NCI-H1092 treated with DMSO at 0.1 percent for 48 hours (cell line): ENCODE measurements around the gene DEAF1.

Source experiments
- DNase-seq: peaks from one replicate; lab custom pipeline; 2025; lab: John Stamatoyannopoulos, UW

The DEAF1 gene

DNA sequence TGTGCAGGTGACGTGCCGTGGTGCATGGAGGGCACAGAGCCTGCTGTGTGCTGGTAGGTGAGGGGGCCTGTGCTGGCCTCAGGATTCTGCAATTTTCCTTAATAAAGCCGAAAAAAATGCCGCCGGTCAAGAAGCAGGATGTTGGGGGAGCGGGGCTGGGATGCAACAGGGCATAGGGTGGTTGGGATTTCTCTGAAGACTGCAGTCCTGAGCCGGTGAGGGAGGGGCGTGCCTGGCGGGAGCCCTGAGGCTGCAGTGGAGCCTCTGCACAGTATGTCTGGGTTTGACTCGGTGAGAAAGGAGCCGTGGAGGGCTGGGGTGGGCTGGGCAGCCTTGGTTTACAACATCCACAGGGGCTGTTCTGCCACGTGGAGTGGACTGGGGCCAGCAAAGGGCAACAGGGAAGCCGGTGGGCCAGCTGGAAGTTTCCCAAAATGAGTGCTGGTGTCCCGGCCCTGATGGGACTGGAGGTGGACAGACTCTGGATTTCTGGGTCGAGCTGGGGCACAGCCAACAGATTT, 71.6 kb downstream of the DEAF1 start:
- no peak for DNase-seq

DNA sequence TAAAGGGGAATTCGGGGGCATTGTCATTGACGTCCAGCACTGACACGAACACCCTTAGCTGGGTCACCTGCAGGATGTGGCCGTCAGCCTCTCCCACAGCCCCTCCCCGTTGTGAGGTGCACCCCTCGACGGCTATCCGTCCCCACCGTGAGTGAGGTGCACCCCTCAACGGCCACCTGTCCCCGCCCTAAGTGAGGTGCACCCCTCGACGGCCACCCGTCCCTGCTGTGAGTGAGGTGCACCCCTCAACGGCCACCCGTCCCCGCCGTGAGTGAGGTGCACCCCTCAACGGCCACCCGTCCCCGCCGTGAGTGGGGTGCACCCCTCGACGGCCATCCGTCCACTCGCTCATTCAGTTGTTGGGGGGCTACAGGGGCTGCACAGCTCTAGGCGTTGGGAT, 73.2 kb downstream of the DEAF1 start:
- DNase-seq: no peak

DNA sequence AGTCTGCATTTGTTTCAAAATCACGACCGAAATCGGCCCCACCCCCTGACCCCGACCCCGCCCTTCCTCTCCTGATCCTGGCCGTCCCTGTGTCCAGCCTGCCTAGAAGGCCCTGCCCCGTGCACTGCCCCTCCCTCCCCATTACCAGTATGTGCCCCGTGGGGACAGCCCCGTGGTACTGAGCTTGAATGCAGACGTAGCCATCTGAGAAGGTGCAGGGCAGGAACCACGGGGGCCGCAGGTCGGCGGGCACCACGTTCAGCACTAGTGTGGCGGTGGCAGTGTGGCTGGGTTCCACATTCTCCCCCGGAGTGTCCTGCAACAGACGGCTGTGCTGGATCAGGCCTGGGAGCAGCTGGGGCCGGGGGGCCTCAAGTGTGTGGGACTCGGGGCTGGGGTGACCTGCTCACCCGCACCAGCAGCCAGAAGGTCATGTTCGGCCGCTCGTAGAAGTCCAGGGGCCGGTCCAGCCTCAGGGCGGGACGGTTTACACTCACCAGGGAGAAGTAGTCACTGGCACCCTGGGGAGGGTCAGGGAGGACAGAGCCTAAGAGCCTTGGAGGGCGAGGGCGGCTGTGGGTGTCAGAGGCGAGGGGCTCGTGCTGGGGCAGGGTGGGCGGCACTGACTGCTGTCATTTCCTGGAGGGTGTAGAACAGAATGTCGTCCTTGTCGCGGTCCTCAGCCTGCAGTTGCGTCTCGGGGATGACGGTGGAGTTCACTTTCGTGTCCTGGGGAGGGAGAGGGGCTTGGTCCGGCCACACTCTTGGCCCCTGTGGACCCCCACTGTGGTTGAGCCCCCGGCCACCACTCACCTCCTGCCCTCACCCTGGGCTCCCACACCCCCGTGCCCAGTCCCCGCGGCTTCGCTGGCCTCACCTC, 73.8 kb downstream of the DEAF1 start:
- DNase-seq: no peak

DNA sequence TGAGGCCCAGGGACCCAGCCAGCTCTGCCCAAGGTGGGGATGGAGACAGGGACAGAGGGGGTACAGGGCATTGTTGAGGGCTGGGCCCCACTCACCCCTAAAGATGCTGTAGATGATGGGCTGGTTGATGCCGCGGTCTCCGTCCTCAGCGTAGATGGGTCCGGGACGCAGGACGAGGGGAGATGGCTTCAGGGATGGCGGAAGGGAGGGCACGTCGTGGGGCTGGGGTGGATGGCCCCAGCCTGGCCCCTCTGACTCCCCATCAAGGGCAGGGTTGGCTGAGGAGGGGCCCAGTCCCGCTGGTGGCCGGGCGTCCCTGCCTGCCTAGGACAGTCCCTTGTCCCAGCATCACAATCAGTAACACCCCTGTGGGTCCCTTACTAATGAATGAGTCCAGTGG, 74.8 kb downstream of the DEAF1 start:
- no peak for DNase-seq

DNA sequence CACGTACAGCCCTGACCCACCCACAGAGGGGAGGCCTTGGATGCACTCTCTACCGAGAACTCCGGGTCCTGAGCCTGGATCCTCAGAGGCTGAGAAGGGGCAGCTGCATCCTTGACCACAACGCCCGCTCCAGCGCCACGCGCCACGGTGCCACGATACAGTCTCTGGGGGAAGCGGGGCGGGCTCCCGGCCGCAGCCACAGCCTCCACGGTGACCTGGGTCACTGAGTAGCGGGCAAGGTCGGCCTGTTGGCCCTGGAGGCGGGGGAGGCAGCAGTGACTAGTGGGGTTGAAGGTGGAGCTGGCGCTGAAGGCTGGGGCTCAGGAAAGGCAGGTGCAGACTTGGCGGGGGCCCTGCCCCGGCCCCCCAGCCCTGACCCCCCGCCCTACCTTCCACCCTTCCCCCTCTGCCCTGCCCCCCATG, 75.4 kb downstream of the DEAF1 start:
- DNase-seq: no peak

DNA sequence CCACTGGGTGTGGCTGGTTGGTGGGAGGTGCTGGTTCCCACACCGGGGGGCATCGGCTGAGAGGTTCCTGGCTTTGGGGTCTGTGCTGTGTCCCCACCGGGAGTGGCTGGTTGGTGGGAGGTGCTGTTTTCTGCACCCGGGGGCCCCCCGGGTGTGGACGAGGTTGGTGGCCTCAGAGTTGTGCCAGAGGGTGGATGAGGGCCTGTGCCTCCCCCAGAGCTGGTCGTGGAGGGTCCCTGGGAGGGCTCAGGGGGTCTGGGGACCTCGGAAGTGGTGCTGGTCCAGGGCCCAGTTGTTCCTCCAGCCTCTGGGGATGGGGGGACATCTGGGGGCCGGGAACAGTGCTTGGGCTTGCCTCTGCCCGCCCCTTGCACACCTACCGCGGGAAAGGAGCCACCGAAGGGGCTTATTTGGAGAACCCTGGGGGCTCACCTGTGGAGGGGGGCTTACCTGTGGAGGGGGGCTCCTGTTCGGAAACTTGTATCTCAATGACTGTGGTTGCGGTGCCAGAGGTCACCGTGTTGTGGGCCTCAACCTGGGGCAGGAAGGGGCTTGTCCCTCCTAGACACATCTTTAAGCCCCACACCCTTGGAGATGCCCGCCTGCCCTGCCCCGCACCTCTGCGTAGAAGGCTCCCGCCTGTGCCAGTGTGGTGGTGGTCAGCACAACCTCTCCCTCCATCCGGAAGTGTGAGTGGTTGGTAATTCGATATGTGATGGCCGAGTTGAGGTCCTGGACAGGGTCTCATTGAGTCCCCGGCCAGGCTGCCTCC, 76.0 kb downstream of the DEAF1 start:
- DNase-seq: no peak

- DNase-seq: no peak
Observed at GRCh38 chr11:617912-618682, 76.9 kb downstream of the DEAF1 start.

GRCh38 chr11:617199-617911, 77.7 kb downstream of the DEAF1 start:
- no peak for DNase-seq

DNA sequence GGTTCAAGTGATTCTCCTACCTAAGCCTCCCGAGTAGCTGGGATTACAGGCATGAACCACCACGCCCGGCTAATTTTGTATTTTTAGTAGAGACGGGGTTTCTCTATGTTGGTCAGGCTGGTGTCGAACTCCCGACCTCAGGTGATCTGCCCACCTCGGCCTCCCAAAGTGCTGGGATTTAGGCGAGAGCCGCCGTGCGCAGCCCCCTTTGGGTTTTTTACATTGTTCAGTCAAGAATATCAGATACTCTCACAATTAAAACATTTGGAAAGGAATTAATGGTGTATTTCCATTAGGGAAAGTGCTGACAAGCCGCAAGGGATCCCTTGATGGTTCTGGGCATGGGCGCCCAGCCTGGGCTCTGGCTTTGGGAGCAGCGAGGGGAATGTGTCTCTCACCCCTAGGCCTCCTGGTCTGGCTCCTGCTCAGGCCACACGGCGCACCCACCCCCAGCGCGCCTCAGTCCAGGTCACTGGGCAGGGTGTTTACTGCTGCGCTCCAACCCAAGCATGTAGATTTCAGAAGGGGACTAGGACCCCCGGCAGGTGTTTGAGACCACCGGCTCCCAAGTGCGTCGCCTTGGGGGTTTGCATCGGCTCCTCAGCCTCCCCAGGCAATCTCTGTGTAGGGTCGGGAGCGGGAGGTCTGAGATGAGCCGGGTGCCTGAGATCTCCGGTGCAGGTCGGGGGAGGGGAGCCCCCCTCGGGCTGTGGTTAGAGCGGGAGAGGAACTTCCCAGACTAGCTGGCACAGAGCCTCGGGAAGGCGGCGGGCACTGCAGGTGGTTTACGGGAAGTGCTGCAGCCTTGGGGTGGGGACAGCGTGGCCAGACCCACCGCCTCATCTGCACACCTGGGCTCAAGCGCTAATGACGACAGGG, 78.5 kb downstream of the DEAF1 start:
- DNase-seq: no peak

DNA sequence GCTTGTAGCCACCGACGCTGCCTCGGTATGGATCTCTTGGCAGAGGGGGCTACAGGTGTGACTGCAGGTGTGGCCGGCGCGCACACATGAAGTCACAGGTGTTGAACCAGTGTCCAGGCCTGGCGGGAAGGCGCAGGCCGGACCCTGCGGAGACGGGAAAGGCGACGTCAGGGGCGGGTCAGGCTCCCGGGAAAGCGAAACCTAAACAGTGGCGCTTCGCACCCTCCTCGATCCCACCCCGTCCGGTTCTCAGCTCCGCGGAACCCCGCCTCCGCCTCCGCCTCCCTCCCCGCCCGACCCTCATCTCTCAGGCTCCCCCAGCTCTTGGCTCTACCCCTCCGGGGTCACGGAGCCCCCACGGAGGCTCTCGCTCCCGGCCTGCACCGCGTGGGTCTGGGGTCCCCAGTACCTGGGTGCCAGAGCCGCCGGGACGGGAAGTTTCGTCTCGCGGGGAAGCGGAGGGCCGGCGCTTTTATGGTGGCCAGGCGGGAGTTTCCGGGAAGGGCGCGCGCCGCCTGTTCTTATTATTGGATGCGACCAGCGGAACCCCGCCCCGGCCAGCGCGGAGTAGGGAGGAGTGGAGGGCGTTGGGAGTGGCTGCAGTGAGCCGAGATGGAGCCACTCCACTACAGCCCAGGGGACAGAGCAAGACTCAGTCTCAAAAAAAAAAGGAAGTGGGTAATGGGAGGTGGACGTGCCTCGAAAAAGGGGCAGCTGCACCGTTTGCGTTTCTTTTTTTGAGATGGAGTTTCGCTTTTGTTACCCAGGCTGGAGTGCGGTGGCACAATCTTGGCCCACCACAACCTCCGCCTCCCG, 79.3 kb downstream of the DEAF1 start, which contains the start of gene IRF7:
Gene IRF7 (minus strand): TSS at position 447 of the 816 bp plus-strand sequence. CDS start 586 bp downstream, outside the sequence.
- DNase-seq: peak; percentile 74

DNA sequence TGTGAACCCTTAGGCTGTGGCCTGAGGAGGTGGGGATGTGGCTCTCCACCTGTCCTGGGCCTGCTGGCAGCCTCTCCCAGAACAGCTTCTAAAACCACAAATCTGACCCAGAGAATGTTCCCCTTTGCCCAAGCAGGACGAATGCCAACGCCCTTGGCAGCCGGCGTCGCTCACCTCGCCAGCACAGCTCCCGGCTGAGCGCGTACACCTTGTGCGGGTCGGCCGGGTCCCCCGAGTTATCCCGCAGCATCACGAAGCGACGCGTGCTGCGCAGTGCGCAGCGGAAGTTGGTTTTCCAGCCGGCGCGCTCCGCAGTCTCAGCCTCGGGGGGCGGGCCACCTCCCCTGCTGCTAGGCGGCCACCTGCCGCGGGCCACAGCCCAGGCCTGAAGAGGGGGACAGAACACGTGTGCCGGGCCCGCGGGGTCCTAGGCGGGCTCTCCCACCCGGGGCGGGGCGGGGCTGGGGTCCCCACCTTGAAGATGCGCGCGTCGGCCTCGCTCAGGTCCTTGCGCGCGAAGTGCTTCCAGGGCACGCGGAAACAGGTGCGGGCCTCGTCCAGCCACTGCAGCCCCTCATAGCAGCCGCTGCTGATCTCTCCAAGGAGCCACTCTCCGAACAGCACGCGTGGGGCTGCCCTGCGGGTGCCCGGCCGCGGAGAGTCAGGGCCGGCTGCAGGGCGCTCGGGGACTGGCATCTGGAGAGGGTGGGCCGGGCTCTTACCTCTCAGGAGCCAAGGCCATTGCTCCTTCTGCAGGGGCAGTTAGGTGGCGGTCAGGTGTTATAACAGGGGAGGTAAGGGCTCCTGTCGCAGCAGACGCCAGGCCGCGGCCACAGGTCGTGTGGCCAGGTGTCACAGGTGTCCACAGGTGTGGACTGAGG, 80.2 kb downstream of the DEAF1 start:
- no peak for DNase-seq

DNA sequence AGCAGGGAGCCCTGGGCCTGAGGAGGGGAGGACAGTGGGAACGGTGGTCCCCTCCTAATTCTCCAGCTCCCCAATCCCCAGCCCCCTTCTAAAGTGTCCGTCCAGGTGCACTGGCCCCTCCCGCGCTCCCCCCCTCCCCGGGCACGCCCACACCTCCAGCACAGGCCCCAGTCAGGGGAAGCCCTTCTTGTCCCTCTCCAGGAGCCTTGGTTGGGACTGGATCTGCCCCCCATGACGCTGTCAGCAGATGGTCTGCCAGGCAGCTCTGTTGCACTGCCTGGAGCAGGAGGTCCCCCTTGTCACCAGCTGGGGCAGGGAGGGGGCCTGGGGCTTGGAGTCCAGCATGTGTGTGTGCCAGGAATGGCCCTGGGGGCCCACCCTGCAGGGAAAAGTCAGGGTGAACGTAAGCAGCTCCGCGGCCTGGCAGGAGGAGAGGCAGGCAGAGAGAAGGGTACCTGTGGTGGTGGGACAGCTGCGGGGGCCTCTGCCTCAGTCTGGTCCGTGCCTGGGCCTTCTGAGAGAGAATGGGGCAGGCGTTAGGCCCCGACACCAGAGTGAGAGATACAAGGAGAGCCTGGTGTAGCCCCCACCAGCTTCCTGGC, 80.9 kb downstream of the DEAF1 start:
- DNase-seq: no peak

DNA sequence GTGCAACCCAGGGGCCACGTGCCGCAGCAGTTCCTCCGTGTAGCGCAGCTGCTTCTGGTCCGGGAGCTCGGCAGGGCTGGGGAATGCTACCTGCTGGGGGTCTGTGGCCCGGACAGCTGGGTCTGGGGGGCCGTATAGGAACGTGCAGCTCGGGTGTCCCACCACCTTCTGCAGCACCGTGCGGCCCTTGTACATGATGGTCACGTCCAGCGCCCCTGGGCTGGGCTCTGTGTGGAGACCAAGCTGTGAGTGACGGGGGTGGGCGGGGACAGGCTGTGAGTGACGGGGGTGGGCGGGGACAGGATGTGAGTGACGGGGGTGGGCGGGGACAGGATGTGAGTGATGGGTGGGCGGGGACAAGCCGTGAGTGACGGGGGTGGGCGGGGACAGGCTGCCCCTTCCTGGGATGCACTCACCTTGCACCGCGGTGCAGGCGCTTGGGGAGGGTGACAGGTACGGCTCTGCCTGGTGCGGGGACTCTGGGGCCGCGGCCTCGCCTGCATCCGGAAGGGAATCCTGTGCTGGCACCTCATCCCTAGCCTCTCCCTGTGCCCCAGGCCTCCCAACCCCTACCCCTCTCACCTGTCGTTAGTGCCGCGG, 81.6 kb downstream of the DEAF1 start:
- DNase-seq: no peak

DNA sequence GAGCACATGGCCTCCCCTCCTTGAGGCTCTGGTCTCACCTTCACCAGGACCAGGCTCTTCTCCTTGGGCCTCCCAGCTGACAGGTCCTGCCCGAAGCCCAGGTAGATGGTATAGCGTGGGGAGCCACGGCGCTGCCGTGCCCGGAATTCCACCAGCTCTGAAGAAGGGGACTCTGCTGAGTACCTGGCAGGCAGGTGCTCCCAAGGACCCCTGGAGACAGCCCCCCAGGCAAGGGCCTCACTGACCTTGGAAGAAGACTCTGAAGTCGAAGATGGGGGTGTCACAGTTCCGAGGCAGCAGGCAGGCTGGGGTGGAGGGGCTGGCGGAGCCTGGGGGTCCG, 82.1 kb downstream of the DEAF1 start:
- no peak for DNase-seq

DNA sequence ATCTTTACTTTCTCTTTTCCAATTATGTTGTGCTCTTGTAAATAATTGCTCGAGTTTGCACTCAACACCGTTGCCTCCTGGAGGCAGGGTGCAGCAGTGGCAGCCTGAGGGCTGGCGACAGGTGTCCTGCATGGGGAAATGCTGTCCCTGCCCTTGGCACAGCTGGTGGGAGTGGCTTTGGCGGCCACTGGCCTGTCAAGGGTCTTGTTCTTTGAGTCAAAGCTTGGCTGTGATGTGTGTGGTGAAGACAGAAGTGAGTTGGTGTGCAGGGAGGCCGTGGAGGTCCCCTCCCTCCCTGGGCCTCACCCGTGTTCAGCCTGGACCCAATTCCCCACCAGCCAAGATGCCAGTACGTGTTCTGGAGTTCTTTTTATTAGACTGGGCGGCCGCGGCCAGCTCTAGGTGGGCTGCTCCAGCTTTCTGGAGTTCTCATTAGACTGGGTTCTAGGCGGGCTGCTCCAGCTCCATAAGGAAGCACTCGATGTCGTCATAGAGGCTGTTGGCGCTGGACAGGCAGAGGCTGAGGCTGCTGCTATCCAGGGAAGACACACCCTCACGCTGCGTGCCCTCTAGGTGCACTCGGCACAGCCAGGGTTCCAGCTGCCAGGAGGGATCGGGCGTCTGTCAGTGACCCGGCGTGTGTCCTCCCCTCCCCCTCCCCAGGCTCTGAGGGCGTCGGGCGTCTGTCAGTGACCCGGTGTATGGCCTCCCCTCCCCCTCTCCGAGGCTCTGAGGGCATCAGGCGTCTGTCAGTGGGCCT, 82.6 kb downstream of the DEAF1 start:
- no peak for DNase-seq

- DNase-seq: no peak
Observed at GRCh38 chr11:611001-611996, 83.7 kb downstream of the DEAF1 start.
